ENCODE data around the gene OGFOD1. TPM values are rescaled to one million over a fixed set of nuclear protein-coding genes. Genes with fewer than 3 reads are reported as not detected.

Gene OGFOD1
- total and polyA plus RNA-seq, 2 of the 13 experiments (the other 11 are each of a cell fraction or from before 2014, with no cell fraction given), result 35.2 to 81.3 TPM

DNA sequence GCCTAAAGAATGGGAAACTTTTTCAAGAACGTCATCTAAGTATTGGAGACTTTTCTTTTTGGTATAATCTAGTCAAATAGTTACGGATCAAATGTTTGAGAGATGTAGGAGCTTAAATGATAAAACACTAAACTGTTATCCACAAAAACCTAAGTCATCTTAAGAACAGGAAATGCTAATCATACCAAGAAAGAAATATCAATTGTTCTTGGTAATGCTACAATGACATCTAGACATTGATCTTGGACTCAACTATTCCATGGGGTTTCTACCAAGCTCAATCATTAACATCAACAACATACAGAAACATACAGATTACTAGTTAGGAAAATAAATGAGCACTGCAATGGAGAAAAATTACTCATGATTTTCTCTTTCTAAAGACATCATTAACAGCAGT, 4.1 kb upstream of the OGFOD1 start:
- Histone ChIP-seq H3K9ac (ENCODE audit: insufficient read depth, low read depth, low read length) (no peak overlapping the region), H3K4me3 (replicated peaks in 1 of 3; ENCODE audit: insufficient read depth in 1 of 3, low read depth in 2 of 3, low read length in 3 of 3) (no peak overlapping the region), H3K27ac (ENCODE audit: extremely low read length, insufficient read depth, low read length) (no peak overlapping the region), H3K4me1 (ENCODE audit: insufficient read depth, low read length) (peaks cover 33% of the 10 kb centered on the region), H3K79me2 (ENCODE audit: insufficient read depth, low read length) (peaks cover 53% of the 10 kb centered on the region), H3K4me2 (ENCODE audit: low read depth, low read length) (no peak overlapping the region), H3K27me3 (ENCODE audit: control insufficient read depth in 1 of 2, insufficient read depth in 2 of 2, low read length in 2 of 2) (no peaks in the 10 kb centered on the region; a peak in 1 of 5 replicates), H3K36me3 (replicated peaks in 1 of 2; ENCODE audit: control insufficient read depth in 1 of 2, insufficient read depth in 2 of 2, low read length in 2 of 2) (peaks cover 14 to 50% of the 10 kb centered on the region in 2 experiments), H3K9me3 (ENCODE audit: low read length) (no peaks in the 10 kb centered on the region), H2AFZ (ENCODE audit: low read length) (no peak overlapping the region), H4K20me1 (ENCODE audit: insufficient read depth, low read length) (peaks cover 30% of the 10 kb centered on the region)
- POLR2A ChIA-PET, result no interaction called here
- in situ Hi-C loops (cut with HindIII; ENCODE audit: extremely low pct_ligation_motif_present, low pct_unique_long_range_greater_than_20kb) (no loop called here), intact Hi-C loops (cut with micrococcal nuclease; ENCODE audit: unreplicated experiment) (no loop called here)
- ATAC-seq (no peak), FAIRE-seq (no peak), DNase-seq (ENCODE audit: low spot score) (no peak)
- WGBS (ENCODE audit: low lambda C conversion rate), result 96% methylated on average over 2 of the region's 2 CpGs
- CTCF ChIA-PET (ENCODE audit: low intra/inter-chr PET ratio, low total read pairs), result no interaction called here
- TF ChIP-seq BCL6 (CRISPR knock-in tag; IDR thresholded peaks at IDR 0.05), result no peak
- no peak for TF ChIP-seq ATAD3A (CRISPR knock-in tag; IDR thresholded peaks at IDR 0.05)
- no peak for TF ChIP-seq ZKSCAN5 (CRISPR knock-in tag; IDR thresholded peaks at IDR 0.05)
- no peak for TF ChIP-seq ZNF296 (CRISPR knock-in tag; conservative IDR thresholded peaks at IDR 0.05)
- TF ChIP-seq ZNF232 (CRISPR knock-in tag; IDR thresholded peaks at IDR 0.05; ENCODE audit: borderline replicate concordance), result no peak
- TF ChIP-seq, protein P1, sequence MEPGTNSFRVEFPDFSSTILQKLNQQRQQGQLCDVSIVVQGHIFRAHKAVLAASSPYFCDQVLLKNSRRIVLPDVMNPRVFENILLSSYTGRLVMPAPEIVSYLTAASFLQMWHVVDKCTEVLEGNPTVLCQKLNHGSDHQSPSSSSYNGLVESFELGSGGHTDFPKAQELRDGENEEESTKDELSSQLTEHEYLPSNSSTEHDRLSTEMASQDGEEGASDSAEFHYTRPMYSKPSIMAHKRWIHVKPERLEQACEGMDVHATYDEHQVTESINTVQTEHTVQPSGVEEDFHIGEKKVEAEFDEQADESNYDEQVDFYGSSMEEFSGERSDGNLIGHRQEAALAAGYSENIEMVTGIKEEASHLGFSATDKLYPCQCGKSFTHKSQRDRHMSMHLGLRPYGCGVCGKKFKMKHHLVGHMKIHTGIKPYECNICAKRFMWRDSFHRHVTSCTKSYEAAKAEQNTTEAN (CRISPR knock-in tag; conservative IDR thresholded peaks at IDR 0.05), result no peak
- TF ChIP-seq ZNF263 (CRISPR knock-in tag; IDR thresholded peaks at IDR 0.05), result no peak
- TF ChIP-seq, protein P2, sequence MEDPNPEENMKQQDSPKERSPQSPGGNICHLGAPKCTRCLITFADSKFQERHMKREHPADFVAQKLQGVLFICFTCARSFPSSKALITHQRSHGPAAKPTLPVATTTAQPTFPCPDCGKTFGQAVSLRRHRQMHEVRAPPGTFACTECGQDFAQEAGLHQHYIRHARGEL (CRISPR knock-in tag; IDR thresholded peaks at IDR 0.05), result no peak
- no peak for TF ChIP-seq ZNF720 (CRISPR knock-in tag; IDR thresholded peaks at IDR 0.05)
- TF ChIP-seq NCOA5 (CRISPR knock-in tag; IDR thresholded peaks at IDR 0.05), result no peak
- TF ChIP-seq HNRNPLL (IDR thresholded peaks at IDR 0.05; ENCODE audit: low read depth, low read length, poor library complexity, severe bottlenecking), result no peak
- TF ChIP-seq, protein P3, sequence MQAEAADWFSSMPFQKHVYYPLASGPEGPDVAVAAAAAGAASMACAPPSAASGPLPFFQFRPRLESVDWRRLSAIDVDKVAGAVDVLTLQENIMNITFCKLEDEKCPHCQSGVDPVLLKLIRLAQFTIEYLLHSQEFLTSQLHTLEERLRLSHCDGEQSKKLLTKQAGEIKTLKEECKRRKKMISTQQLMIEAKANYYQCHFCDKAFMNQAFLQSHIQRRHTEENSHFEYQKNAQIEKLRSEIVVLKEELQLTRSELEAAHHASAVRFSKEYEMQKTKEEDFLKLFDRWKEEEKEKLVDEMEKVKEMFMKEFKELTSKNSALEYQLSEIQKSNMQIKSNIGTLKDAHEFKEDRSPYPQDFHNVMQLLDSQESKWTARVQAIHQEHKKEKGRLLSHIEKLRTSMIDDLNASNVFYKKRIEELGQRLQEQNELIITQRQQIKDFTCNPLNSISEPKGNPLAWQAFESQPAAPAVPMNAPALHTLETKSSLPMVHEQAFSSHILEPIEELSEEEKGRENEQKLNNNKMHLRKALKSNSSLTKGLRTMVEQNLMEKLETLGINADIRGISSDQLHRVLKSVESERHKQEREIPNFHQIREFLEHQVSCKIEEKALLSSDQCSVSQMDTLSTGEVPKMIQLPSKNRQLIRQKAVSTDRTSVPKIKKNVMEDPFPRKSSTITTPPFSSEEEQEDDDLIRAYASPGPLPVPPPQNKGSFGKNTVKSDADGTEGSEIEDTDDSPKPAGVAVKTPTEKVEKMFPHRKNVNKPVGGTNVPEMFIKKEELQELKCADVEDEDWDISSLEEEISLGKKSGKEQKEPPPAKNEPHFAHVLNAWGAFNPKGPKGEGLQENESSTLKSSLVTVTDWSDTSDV (CRISPR knock-in tag; IDR thresholded peaks at IDR 0.05), result no peak
- TF ChIP-seq ZBTB38 (CRISPR knock-in tag; IDR thresholded peaks at IDR 0.05), result no peak
- TF ChIP-seq ARNT (IDR thresholded peaks at IDR 0.05), result no peak
- TF ChIP-seq ARNT2 (CRISPR knock-in tag; IDR thresholded peaks at IDR 0.05; ENCODE audit: low read depth), result no peak
- no peak for TF ChIP-seq ZNF160 (CRISPR knock-in tag; IDR thresholded peaks at IDR 0.05)
- TF ChIP-seq CC2D1A (CRISPR knock-in tag; IDR thresholded peaks at IDR 0.05), result no peak
- TF ChIP-seq, protein P4, sequence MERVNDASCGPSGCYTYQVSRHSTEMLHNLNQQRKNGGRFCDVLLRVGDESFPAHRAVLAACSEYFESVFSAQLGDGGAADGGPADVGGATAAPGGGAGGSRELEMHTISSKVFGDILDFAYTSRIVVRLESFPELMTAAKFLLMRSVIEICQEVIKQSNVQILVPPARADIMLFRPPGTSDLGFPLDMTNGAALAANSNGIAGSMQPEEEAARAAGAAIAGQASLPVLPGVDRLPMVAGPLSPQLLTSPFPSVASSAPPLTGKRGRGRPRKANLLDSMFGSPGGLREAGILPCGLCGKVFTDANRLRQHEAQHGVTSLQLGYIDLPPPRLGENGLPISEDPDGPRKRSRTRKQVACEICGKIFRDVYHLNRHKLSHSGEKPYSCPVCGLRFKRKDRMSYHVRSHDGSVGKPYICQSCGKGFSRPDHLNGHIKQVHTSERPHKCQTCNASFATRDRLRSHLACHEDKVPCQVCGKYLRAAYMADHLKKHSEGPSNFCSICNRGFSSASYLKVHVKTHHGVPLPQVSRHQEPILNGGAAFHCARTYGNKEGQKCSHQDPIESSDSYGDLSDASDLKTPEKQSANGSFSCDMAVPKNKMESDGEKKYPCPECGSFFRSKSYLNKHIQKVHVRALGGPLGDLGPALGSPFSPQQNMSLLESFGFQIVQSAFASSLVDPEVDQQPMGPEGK (CRISPR knock-in tag; IDR thresholded peaks at IDR 0.05), result no peak
- TF ChIP-seq ZNF772 (CRISPR knock-in tag; IDR thresholded peaks at IDR 0.05), result no peak
- BruUV-seq (replicated peaks), result no TSS peak

Data from HepG2 (cell line).